ENCODE results near the gene TP53BP2.

- TF ChIP-seq, protein P1, sequence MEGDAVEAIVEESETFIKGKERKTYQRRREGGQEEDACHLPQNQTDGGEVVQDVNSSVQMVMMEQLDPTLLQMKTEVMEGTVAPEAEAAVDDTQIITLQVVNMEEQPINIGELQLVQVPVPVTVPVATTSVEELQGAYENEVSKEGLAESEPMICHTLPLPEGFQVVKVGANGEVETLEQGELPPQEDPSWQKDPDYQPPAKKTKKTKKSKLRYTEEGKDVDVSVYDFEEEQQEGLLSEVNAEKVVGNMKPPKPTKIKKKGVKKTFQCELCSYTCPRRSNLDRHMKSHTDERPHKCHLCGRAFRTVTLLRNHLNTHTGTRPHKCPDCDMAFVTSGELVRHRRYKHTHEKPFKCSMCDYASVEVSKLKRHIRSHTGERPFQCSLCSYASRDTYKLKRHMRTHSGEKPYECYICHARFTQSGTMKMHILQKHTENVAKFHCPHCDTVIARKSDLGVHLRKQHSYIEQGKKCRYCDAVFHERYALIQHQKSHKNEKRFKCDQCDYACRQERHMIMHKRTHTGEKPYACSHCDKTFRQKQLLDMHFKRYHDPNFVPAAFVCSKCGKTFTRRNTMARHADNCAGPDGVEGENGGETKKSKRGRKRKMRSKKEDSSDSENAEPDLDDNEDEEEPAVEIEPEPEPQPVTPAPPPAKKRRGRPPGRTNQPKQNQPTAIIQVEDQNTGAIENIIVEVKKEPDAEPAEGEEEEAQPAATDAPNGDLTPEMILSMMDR (conservative IDR thresholded peaks at IDR 0.05; ENCODE audit: low read length), result no peak
- TF ChIP-seq EZH2phosphoT487 (IDR thresholded peaks at IDR 0.05; ENCODE audit: borderline replicate concordance, low read depth, low read length), result no peak
Observed at GRCh38 chr1:223835754-223836153, 10.0 kb downstream of the TP53BP2 start.

Measured in OCI-LY7 (cell line).